ENCODE data around the gene MUC15.

DNA sequence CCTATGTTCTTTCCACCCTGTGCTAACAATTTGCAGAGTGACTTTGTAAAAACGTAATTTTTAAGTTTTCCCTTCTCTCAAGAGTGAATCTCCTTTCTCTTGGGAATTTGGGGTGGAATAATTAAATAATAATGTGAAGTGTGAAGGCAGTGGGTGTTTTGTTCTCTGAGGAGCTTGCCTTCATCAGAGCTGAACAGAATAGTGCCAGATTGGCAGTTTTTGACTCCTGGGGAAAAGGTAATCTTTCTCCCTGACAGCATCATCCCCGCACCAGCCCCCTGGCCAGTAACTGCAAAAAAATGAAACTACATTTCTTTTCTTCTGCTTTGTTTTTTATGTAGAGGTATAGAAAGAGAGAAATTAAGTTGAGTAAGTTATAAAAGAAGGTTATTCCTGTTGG, 59.9 kb downstream of the MUC15 start:
- TF ChIP-seq, protein P1, sequence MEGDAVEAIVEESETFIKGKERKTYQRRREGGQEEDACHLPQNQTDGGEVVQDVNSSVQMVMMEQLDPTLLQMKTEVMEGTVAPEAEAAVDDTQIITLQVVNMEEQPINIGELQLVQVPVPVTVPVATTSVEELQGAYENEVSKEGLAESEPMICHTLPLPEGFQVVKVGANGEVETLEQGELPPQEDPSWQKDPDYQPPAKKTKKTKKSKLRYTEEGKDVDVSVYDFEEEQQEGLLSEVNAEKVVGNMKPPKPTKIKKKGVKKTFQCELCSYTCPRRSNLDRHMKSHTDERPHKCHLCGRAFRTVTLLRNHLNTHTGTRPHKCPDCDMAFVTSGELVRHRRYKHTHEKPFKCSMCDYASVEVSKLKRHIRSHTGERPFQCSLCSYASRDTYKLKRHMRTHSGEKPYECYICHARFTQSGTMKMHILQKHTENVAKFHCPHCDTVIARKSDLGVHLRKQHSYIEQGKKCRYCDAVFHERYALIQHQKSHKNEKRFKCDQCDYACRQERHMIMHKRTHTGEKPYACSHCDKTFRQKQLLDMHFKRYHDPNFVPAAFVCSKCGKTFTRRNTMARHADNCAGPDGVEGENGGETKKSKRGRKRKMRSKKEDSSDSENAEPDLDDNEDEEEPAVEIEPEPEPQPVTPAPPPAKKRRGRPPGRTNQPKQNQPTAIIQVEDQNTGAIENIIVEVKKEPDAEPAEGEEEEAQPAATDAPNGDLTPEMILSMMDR (IDR thresholded peaks at IDR 0.05), result no peak
- TF ChIP-seq EZH2 (IDR thresholded peaks at IDR 0.05; ENCODE audit: borderline replicate concordance, insufficient read depth, low read depth, low read length, poor library complexity, severe bottlenecking), result no peak

Measured in B cell (primary cell).